CD4-positive, alpha-beta T cell (primary cell): ENCODE results near the gene C6orf141. TPM values are rescaled to one million over a fixed set of nuclear protein-coding genes. Genes with fewer than 3 reads are reported as not detected.

ENCODE experiments used
- ATAC-seq: fragments of 200-7000 bp; cut with Tn5 transposase; one replicate; pipeline ENCODE4 v1.10.0; 2022; ENCODE audit warnings: mild to moderate bottlenecking; ENCODE audit not compliant: poor library complexity
- CTCF ChIA-PET: fragments of 350-600 bp; sonication (Branson Sonifier 250); formaldehyde crosslinking; loops from one replicate; lab custom pipeline; 2021; ENCODE audit warnings: antibody characterized with exemption, inconsistent platforms; lab: Charles Lee
- POLR2A ChIA-PET: fragments of 350-600 bp; sonication (Branson Sonifier 250); formaldehyde crosslinking; loops from one replicate; lab custom pipeline; 2021; ENCODE audit warnings: antibody characterized with exemption, inconsistent platforms; lab: Charles Lee
- DNase-seq, 14 experiments: peaks; one replicate each; pipeline ENCODE4 v3.0.0-alpha.2; 2013 to 2020; ENCODE audit warnings: mixed read lengths in 2 of 14
- H3K27ac ChIP-seq, 2 donors: one replicate each; pipeline versions ENCODE4 v1.5.1 to v1.7.0; 2013; ENCODE audit warnings: low read length in 2 of 2, low read depth in 1 of 2, mild to moderate bottlenecking in 1 of 2
- H3K27me3 ChIP-seq, 2 experiments: 1 replicate in 1 of 2; 2 replicates in 1 of 2; pipeline versions ENCODE4 v1.6.1 to v1.7.0; 2013; ENCODE audit warnings: low read length in 2 of 2, control low read depth in 1 of 2, mild to moderate bottlenecking in 1 of 2, moderate library complexity in 1 of 2; ENCODE audit not compliant: insufficient read depth in 2 of 2, control insufficient read depth in 1 of 2
- H3K36me3 ChIP-seq: one replicate; pipeline ENCODE4 v1.6.1; 2013; ENCODE audit warnings: low read length, control low read depth; ENCODE audit not compliant: insufficient read depth
- H3K4me1 ChIP-seq: one replicate; pipeline ENCODE4 v1.6.1; 2013; ENCODE audit warnings: low read length, control low read depth; ENCODE audit not compliant: insufficient read depth
- H3K4me3 ChIP-seq: one replicate; pipeline ENCODE4 v1.5.1; 2013; ENCODE audit warnings: mild to moderate bottlenecking, low read length, moderate library complexity
- H3K9me3 ChIP-seq, 2 experiments: 1 replicate in 1 of 2; 2 replicates in 1 of 2; pipeline versions ENCODE4 v1.6.1 to v1.7.0; 2013; ENCODE audit warnings: low read length in 2 of 2, mild to moderate bottlenecking in 2 of 2, control low read depth in 1 of 2, moderate library complexity in 1 of 2; ENCODE audit not compliant: control insufficient read depth in 1 of 2, insufficient read depth in 1 of 2
- H3K27ac Mint-ChIP-seq: one replicate; pipeline ENCODE4 v1.8.0; 2020; ENCODE audit warnings: mixed read lengths
- H3K27me3 Mint-ChIP-seq: one replicate; pipeline ENCODE4 v1.8.0; 2021; ENCODE audit warnings: mixed read lengths
- H3K36me3 Mint-ChIP-seq: one replicate; pipeline ENCODE4 v1.8.0; 2021; ENCODE audit warnings: low read depth, mixed read lengths
- H3K4me1 Mint-ChIP-seq: one replicate; pipeline ENCODE4 v1.8.0; 2021; ENCODE audit warnings: low read depth, mixed read lengths
- H3K4me3 Mint-ChIP-seq: one replicate; pipeline ENCODE4 v1.8.0; 2020; ENCODE audit warnings: mild to moderate bottlenecking, mixed read lengths
- H3K9me3 Mint-ChIP-seq: one replicate; pipeline ENCODE4 v1.8.0; 2020; ENCODE audit warnings: mixed read lengths
- CTCF ChIP-seq: fragments of 200-600 bp; IDR thresholded peaks from one replicate; pipeline ENCODE4 v1.8.0; 2022; ENCODE audit warnings: antibody characterized with exemption, mild to moderate bottlenecking
- intact Hi-C, 2 experiments: fragments of 100-400 bp; cut with DNase I in 1 of 2; cut with micrococcal nuclease in 1 of 2; formaldehyde crosslinking; loops; one replicate each; pipeline versions ENCODE4 v1.15.1 to v1.9.0; 2023 to 2025; cut with DNase I, micrococcal nuclease
- total RNA-seq, 174 experiments: library from RNA in 2 of 174; stranded (reverse) in 2 of 174; gene quantifications; one replicate each; pipeline ENCODE4 v1.2.3 and lab custom pipeline; 2021 to 2026

Gene C6orf141
- total RNA-seq, 2 experiments from 2014 or later = not detected

GRCh38 chr6:49528571-49528970, 21.9 kb upstream of the C6orf141 start:
- ATAC-seq (no peak), DNase-seq (no peak)
- Mint-ChIP-seq H3K4me3 (no peak overlapping the region), H3K4me1 (peaks cover 3% of the 10 kb centered on the region), H3K27ac (no peak overlapping the region), H3K36me3 (no peaks in the 10 kb centered on the region), H3K27me3 (peaks cover 23% of the 10 kb centered on the region), H3K9me3 (no peaks in the 10 kb centered on the region)
- CTCF ChIA-PET = no interaction called here
- Histone ChIP-seq H3K27ac (no peak overlapping the region), H3K36me3 (no peaks in the 10 kb centered on the region), H3K27me3 (no peaks in the 10 kb centered on the region), H3K4me1 (no peaks in the 10 kb centered on the region), H3K4me3 (no peak overlapping the region), H3K9me3 (no peaks in the 10 kb centered on the region)
- POLR2A ChIA-PET = no interaction called here
- TF ChIP-seq CTCF = no peak
- intact Hi-C loops = no loop called here

- ChIA-PET POLR2A (no interaction called here), CTCF (interaction anchor here (0.6 kb wide), 1 partner anchor 515 kb away, joined by 4 read pairs; no protein-coding TSS in a partner anchor)
- no peaks in the 10 kb centered on the region for H3K9me3 ChIP-seq
- no peaks in the 10 kb centered on the region for H3K27me3 ChIP-seq
- ATAC-seq = no peak
- no peak for DNase-seq
- H3K4me1 ChIP-seq = no peaks in the 10 kb centered on the region
- H3K36me3 Mint-ChIP-seq = no peaks in the 10 kb centered on the region
- H3K27me3 Mint-ChIP-seq = peaks cover 23% of the 10 kb centered on the region
- no peak overlapping the region for H3K27ac Mint-ChIP-seq
- no peak for TF ChIP-seq CTCF
- H3K36me3 ChIP-seq = no peaks in the 10 kb centered on the region
- H3K4me1 Mint-ChIP-seq = peaks cover 3% of the 10 kb centered on the region
- no peak overlapping the region for H3K4me3 ChIP-seq
- H3K4me3 Mint-ChIP-seq = no peak overlapping the region
- H3K9me3 Mint-ChIP-seq = no peaks in the 10 kb centered on the region
- intact Hi-C loops = loop anchor here in 1 of 2 experiments (2.0 kb wide), 1 partner anchor 319 kb away; no protein-coding TSS in a partner anchor
- no peak overlapping the region for H3K27ac ChIP-seq
Measured at GRCh38 chr6:49530141-49530776, 20.2 kb upstream of the C6orf141 start.

GRCh38 chr6:49531774-49532569, 18.5 kb upstream of the C6orf141 start:
- H3K27ac ChIP-seq = no peak overlapping the region
- H3K4me1 Mint-ChIP-seq = peaks cover 3% of the 10 kb centered on the region
- H3K27me3 ChIP-seq = no peaks in the 10 kb centered on the region
- no peak overlapping the region for H3K27ac Mint-ChIP-seq
- ChIA-PET CTCF (interaction anchor here (0.8 to 1.6 kb wide), 3 partner anchors 22 to 74 kb away, joined by 3 to 4 read pairs (median 3); no protein-coding TSS in a partner anchor), POLR2A (no interaction called here)
- H3K9me3 ChIP-seq = no peaks in the 10 kb centered on the region
- H3K9me3 Mint-ChIP-seq = no peaks in the 10 kb centered on the region
- no peaks in the 10 kb centered on the region for H3K4me1 ChIP-seq
- ATAC-seq (peak; percentile 77), DNase-seq (peak in 3 of 14 experiments; percentile 41 to 44 (median 42))
- H3K4me3 ChIP-seq = no peak overlapping the region
- intact Hi-C loops = loop anchor here (2.0 kb wide), 1 partner anchor 317 kb away; no protein-coding TSS in a partner anchor
- H3K4me3 Mint-ChIP-seq = no peak overlapping the region
- H3K36me3 ChIP-seq = no peaks in the 10 kb centered on the region
- peak; percentile 89 for TF ChIP-seq CTCF
- H3K36me3 Mint-ChIP-seq = no peaks in the 10 kb centered on the region
- peaks cover 23% of the 10 kb centered on the region for H3K27me3 Mint-ChIP-seq
